Omental fat pad (tissue), 4 donors: ENCODE results near the gene RUNX1. TPM values are rescaled to one million over a fixed set of nuclear protein-coding genes. Genes with fewer than 3 reads are reported as not detected.

ENCODE experiments used
- ATAC-seq: fragments of 150-250 bp; one replicate; pipeline ENCODE4 v1.9.1; 2016; ENCODE audit warnings: mild to moderate bottlenecking, moderate library complexity; ENCODE audit not compliant: low FRiP score
- DNase-seq: peaks from one replicate; pipeline ENCODE4 v3.0.0-alpha.2; 2019; ENCODE audit warnings: low spot score
- CTCF ChIP-seq, 3 donors: fragments of 450-650 bp; IDR thresholded peaks; one replicate each; pipeline ENCODE4 v1.5.1; 2016 to 2017; ENCODE audit warnings: antibody characterized with exemption in 3 of 3, mild to moderate bottlenecking in 3 of 3, moderate library complexity in 2 of 3
- total RNA-seq, 4 donors: library from RNA; depleted of rRNA; stranded (reverse); fragments of >200 nt; gene quantifications; one replicate each; pipeline ENCODE4 v1.1.0, GENCODE V29; 2016

RUNX1 gene
- total RNA-seq, 4 donors from 2014 or later, result 21.1 to 75.9 (median 30.2) TPM

GRCh38 chr21:34857122-34857713, 191.9 kb downstream of the RUNX1 start:
- DNase-seq (no peak), ATAC-seq (no peak)
- no peak for TF ChIP-seq CTCF (IDR thresholded peaks at IDR 0.05)

- DNase-seq, result no peak
- TF ChIP-seq CTCF (IDR thresholded peaks at IDR 0.05), result no peak
- peak; percentile 80 for ATAC-seq
These were observed 196.7 kb downstream of the RUNX1 start for GRCh38 chr21:34852448-34852847.

- no peak for TF ChIP-seq CTCF (IDR thresholded peaks at IDR 0.05)
- no peak for ATAC-seq
- DNase-seq, result no peak
These were observed 198.9 kb downstream of the RUNX1 start for GRCh38 chr21:34850166-34850690.

GRCh38 chr21:34846601-34847112, 202.4 kb downstream of the RUNX1 start:
- TF ChIP-seq CTCF (IDR thresholded peaks at IDR 0.05), result no peak
- no peak for DNase-seq
- peak; percentile 62 for ATAC-seq

- DNase-seq (no peak), ATAC-seq (no peak)
- TF ChIP-seq CTCF (IDR thresholded peaks at IDR 0.05), result no peak
These were observed 203.3 kb downstream of the RUNX1 start for GRCh38 chr21:34845521-34846451.

DNA sequence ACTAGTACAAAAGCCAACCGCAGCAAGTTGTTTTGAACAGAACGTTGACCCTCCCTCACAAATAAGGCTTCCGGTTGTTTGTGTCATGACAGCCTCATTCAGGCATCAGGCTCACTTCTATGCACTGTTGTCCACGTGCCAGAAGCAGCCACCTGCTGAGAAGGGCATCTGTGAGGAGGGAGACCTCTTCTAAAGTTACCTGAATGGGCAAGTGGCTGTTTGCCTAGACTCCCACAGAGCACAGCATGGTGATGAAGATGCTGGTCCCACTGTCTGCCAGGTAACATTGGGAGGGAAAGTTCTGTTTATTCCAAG, 204.2 kb downstream of the RUNX1 start:
- no peak for ATAC-seq
- no peak for DNase-seq
- TF ChIP-seq CTCF (IDR thresholded peaks at IDR 0.05), result no peak
